Ishikawa (cell line): ENCODE data around the gene GALNTL6.

Experiments
- CEBPB ChIP-seq: IDR thresholded peaks from 2 replicates; pipeline ENCODE4 v1.6.1; 2012
- CREB1 ChIP-seq: IDR thresholded peaks from 2 replicates; pipeline ENCODE4 v1.6.1; 2012; ENCODE audit warnings: low read depth
- EGR1 ChIP-seq: IDR thresholded peaks from 2 replicates; pipeline ENCODE4 v1.6.1; 2012
- EP300 ChIP-seq: IDR thresholded peaks from 2 replicates; pipeline ENCODE4 v1.6.1; 2012; ENCODE audit warnings: borderline replicate concordance
- FOXM1 ChIP-seq: IDR thresholded peaks from 2 replicates; pipeline ENCODE4 v1.6.1; 2012; ENCODE audit warnings: low read depth, borderline replicate concordance
- NFIC ChIP-seq: IDR thresholded peaks from 2 replicates; pipeline ENCODE4 v1.6.1; 2012
- RAD21 ChIP-seq: IDR thresholded peaks from 2 replicates; pipeline ENCODE4 v1.6.1; 2012; ENCODE audit warnings: low read depth
- TAF1 ChIP-seq: IDR thresholded peaks from 2 replicates; pipeline ENCODE4 v1.6.1; 2012; ENCODE audit warnings: low read depth, mild to moderate bottlenecking
- TCF12 ChIP-seq: IDR thresholded peaks from 2 replicates; pipeline ENCODE4 v1.6.1; 2012; ENCODE audit warnings: low read depth
- TEAD4 ChIP-seq: IDR thresholded peaks from 2 replicates; pipeline ENCODE4 v1.6.1; 2012
- YY1 ChIP-seq: IDR thresholded peaks from 2 replicates; pipeline ENCODE4 v1.6.1; 2012; ENCODE audit warnings: low read depth
- ZBTB7A ChIP-seq: IDR thresholded peaks from 2 replicates; pipeline ENCODE4 v1.6.1; 2012; ENCODE audit warnings: low read depth
- TF ChIP-seq, protein P1 (sequence below): IDR thresholded peaks from 2 replicates; pipeline ENCODE4 v1.6.1; 2012; ENCODE audit warnings: low read depth, mild to moderate bottlenecking
- TF ChIP-seq, protein P2 (sequence below): IDR thresholded peaks from 2 replicates; pipeline ENCODE4 v1.6.1; 2012
- TF ChIP-seq, protein P3 (sequence below): IDR thresholded peaks from 2 replicates; pipeline ENCODE4 v1.6.1; 2012

GALNTL6 gene

DNA sequence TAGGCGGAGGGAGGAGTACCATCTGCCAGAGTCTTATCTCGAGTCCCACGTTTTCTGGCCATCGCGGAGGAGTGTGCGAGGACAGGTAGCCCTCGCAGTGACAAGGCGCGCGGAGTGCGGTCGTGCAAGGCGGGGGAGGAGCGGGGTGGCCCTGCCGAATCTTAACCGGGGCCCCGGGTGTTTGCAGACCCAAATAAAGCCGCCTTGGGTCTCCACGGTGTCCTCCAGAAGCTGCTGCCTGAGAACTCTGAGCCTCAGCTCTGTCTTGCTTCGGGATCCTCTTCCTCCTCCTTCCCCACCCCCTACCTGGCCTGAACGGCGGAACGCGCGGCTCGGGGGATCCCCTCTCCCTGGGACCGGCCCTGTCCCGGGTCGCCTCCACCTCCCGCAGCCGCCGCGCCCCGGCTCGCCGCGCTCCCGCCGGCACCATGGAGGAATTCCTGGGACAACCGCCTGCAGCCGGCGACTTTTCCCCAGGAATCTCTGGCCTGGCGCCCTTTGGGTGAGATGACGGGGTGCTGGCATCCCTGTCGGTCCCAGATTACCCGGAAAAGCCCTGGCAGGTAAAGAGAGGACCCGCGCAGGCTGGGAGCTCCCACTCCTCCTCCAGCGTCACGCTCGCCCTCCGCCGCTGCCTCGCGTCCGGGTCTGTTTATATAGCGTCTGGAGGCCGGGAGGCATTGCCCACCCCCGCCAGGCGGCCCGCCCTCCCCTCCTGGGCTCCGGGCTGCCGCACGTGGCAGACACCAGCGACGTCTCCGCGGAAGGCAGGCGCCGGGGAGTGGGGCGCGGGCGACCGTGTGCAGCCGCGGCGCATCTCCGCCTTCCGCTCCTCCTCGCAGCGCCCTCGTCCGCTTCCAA, at the start of gene GALNTL6:
Gene GALNTL6 (plus strand): TSS at position 740 of the 861 bp plus-strand sequence.
- TF ChIP-seq TCF12: no peak
- TF ChIP-seq EP300: no peak
- no peak for TF ChIP-seq TAF1
- no peak for TF ChIP-seq CEBPB
- TF ChIP-seq RAD21: no peak

DNA sequence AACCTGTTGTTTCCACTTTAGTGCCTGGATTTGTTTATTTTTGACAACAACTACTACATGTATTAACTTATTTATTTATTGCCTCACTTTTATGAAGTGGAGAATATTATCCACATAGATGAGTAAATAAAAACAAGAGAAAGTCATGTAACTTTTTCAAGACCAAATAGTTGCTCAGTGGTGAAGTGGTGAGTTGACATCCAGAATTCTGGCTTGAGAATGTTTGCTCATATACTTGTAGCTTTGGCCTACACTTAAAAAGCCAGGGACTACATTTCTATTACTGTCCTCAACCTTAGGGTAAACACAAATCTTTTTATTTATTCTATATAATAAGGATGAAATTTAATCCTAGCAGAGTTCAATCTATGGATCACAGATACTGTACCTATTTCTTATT, 47.7 kb upstream of the GALNTL6 start:
- TF ChIP-seq YY1 (no peak), NFIC (no peak), EGR1 (no peak), TEAD4 (no peak), TAF1 (no peak), EP300 (no peak), FOXM1 (no peak), TCF12 (no peak), RAD21 (no peak)
- TF ChIP-seq, protein P1, sequence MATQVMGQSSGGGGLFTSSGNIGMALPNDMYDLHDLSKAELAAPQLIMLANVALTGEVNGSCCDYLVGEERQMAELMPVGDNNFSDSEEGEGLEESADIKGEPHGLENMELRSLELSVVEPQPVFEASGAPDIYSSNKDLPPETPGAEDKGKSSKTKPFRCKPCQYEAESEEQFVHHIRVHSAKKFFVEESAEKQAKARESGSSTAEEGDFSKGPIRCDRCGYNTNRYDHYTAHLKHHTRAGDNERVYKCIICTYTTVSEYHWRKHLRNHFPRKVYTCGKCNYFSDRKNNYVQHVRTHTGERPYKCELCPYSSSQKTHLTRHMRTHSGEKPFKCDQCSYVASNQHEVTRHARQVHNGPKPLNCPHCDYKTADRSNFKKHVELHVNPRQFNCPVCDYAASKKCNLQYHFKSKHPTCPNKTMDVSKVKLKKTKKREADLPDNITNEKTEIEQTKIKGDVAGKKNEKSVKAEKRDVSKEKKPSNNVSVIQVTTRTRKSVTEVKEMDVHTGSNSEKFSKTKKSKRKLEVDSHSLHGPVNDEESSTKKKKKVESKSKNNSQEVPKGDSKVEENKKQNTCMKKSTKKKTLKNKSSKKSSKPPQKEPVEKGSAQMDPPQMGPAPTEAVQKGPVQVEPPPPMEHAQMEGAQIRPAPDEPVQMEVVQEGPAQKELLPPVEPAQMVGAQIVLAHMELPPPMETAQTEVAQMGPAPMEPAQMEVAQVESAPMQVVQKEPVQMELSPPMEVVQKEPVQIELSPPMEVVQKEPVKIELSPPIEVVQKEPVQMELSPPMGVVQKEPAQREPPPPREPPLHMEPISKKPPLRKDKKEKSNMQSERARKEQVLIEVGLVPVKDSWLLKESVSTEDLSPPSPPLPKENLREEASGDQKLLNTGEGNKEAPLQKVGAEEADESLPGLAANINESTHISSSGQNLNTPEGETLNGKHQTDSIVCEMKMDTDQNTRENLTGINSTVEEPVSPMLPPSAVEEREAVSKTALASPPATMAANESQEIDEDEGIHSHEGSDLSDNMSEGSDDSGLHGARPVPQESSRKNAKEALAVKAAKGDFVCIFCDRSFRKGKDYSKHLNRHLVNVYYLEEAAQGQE: no peak
- TF ChIP-seq, protein P2, sequence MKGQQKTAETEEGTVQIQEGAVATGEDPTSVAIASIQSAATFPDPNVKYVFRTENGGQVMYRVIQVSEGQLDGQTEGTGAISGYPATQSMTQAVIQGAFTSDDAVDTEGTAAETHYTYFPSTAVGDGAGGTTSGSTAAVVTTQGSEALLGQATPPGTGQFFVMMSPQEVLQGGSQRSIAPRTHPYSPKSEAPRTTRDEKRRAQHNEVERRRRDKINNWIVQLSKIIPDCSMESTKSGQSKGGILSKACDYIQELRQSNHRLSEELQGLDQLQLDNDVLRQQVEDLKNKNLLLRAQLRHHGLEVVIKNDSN: no peak

DNA sequence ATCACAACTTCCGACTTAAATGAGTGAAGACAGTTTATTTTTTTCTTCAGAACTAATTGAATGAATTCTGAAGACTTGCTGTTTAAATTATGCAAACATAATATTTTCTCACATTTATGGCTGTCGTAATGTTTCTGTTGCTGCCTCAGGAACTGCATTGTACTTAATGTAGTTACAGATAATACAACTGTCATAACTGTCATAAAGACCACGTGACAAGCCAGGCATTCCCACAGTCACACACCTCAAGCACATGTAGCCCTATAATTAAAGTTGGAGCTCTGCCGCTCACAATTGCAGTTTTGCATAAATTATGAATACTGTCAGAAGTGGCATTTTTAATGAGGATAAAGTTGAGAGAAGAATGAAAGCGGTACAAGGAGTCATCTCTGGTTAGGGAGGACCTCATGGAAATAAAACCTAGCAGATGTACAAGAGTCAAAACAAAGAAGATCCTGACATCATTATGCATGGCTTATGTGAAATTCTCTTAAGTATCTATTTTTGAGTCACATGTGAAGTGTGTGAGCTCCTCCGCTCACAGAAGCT, 38.5 kb upstream of the GALNTL6 start:
- no peak for TF ChIP-seq EGR1
- TF ChIP-seq, protein P2: no peak
- TF ChIP-seq, protein P1: no peak
- TF ChIP-seq EP300: no peak
- no peak for TF ChIP-seq ZBTB7A
- no peak for TF ChIP-seq CREB1
- no peak for TF ChIP-seq TCF12
- TF ChIP-seq YY1: no peak
- no peak for TF ChIP-seq RAD21
- TF ChIP-seq, protein P3, sequence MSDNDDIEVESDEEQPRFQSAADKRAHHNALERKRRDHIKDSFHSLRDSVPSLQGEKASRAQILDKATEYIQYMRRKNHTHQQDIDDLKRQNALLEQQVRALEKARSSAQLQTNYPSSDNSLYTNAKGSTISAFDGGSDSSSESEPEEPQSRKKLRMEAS: no peak
- no peak for TF ChIP-seq TEAD4
- no peak for TF ChIP-seq NFIC

DNA sequence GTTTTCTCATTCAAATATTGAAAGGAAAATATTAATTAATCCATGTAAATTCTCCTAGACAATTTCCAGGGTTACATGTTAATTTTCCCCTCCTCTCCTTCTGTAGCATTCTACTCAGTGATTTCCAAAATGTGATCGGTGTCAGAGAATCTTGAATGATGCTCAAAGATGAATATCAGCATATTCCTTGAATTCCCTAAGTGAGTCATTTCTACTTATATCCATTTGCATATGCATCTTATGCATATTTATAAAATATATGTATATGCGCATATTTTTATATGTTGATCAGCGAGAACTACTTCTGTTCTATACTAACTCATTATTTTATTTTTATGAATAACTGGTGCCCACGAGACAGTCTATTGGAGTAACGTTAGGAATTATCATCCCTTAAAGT, 33.9 kb upstream of the GALNTL6 start:
- TF ChIP-seq ZBTB7A (no peak), TEAD4 (no peak), FOXM1 (no peak), TCF12 (no peak), RAD21 (no peak), EP300 (no peak), YY1 (no peak), EGR1 (no peak), TAF1 (no peak), CEBPB (no peak), NFIC (no peak), CREB1 (no peak)
- TF ChIP-seq, protein P2: no peak
- TF ChIP-seq, protein P1: no peak
- TF ChIP-seq, protein P3: no peak
